HG03280 (cell line): ENCODE data around the gene ZNF292.
A peak's percentile ranks its signal among the peaks of the same experiment; 100 is the strongest.
"Not testable (repeated sequence)": the region's sequence is repeated elsewhere in the genome, so short reads cannot be mapped to it uniquely, and the experiment has no call there.

Source experiments
- ATAC-seq: cut with Tn5 transposase; IDR thresholded peaks from one replicate; pipeline ENCODE4 v1.9.1; 2021; ENCODE audit warnings: mild to moderate bottlenecking, moderate library complexity; ENCODE audit not compliant: unreplicated experiment

The ZNF292 gene

GRCh38 chr6:87161299-87161698 is 5.9 kb downstream of the ZNF292 start:
- no peak for ATAC-seq

- ATAC-seq, result no peak
Observed at GRCh38 chr6:87164004-87164403, 8.6 kb downstream of the ZNF292 start.

GRCh38 chr6:87164506-87164905 is 9.1 kb downstream of the ZNF292 start:
- no peak for ATAC-seq

DNA sequence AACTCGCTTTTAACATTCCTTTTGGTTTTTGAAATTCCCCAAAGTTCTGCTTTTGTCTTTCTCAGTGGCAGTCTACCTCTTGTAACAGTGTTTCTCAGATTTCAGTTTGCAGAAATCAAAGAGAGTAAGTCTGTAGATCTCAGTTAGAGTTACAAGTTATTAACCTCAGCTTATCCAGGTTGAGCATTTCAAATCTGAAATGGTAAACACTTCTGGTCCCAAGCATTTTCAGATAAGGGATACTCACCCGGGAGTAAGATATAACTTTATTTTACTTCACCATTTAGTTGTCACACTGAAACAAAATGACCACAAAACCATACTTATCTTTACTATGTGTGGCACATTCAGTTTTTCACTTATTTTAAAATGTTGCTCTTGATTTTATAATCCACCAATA is 9.8 kb downstream of the ZNF292 start:
- ATAC-seq, result no peak

DNA sequence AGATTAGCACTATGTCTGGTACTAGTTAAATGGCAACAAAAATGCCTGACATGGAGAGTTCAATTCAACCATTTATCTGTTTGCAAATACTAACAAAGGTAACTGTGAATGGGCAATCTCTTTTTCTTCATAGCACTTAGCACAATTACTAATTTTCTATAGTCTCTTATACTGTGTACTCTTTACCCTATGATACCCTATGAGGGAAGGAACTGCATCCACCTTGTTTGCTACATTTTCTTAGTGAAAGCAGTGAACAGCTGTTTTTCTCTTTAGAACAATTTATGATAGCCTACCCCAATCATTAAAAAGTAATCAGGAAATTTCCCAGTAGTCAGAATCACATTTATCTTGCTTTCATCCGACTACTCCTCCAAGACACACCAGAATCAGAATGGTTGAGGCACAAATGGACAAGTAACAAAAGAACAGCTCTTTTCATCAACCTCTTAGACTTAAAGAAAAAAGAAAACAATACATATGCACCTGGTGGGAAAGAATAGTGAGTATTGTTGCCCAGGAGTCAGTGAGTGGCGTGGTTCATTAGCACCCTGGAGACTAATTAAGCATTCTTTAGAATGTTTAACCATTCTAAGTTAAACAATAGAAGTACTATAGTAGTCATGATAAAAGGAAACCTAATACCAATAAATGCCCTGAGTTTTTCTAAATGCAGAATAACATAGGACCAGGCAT is 16.7 kb downstream of the ZNF292 start:
- no peak for ATAC-seq

DNA sequence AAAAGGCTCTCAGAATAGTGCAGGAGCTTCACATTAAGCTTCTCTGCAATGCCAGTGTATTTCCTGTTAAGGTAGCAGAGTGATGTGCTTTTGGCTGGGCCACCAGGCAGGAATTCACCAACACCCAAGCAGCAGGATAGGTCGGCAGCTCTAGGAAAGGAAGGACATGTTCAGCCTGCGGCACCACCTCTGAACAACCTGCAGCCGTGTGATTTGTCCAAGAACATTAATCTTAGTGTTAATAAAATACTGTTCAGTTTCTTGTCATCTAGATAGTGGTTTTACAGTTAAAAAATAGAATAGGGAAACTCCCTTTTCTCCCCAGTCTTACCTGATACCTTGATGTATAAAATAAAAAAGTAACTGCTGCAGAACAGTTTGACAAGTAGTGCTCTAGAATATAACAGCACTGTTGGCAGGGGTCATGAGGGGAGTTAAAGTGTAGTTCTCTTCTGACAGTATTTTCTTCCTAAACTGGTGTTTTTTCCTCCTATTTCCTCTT is 18.8 kb downstream of the ZNF292 start:
- no peak for ATAC-seq

DNA sequence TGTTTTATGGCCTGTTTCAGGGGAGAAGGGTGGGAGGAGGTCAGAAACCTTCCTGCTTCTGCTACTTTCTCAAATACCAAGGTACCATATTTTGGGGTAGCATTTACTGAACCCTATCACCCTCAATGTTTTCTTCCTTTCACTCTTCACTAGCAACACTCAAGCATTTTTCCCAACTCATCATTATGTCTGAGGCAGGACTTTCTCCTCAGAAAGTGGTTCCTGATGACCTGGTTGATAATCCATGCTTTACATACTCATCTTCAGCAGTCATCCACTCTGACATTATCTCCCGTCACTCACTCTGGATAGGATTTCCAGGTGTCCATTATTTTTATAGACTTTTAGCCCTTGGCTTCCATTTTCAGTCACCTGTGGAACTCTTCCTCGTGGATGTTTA is 21.1 kb downstream of the ZNF292 start:
- no peak for ATAC-seq

- ATAC-seq, result no peak
Observed at GRCh38 chr6:87180105-87180728, 24.9 kb downstream of the ZNF292 start.

- no peak for ATAC-seq
Observed at GRCh38 chr6:87181903-87182302, 26.5 kb downstream of the ZNF292 start.

- ATAC-seq, result peak; percentile 45
Observed at GRCh38 chr6:87182321-87182720, 27.0 kb downstream of the ZNF292 start.

DNA sequence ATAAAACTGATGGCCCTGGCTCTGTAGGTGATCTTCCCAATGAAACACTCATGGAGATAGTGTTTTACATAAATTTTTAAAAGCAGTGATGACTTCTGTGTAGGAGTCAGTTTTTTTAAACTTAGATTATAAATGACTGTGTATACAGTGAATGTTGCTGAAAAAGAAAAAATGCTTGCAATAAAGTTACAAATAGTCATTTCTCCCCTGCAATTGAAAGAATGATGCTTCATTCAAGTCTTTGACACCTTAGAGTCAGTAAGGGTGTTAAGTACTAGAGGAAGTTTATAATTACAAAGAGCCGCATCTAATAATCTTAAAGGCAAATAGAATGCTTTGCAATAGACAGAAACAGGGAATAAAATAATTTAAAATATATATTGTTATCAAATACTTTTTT is 27.6 kb downstream of the ZNF292 start:
- no peak for ATAC-seq

GRCh38 chr6:87183687-87184086 is 28.3 kb downstream of the ZNF292 start:
- ATAC-seq, result no peak

DNA sequence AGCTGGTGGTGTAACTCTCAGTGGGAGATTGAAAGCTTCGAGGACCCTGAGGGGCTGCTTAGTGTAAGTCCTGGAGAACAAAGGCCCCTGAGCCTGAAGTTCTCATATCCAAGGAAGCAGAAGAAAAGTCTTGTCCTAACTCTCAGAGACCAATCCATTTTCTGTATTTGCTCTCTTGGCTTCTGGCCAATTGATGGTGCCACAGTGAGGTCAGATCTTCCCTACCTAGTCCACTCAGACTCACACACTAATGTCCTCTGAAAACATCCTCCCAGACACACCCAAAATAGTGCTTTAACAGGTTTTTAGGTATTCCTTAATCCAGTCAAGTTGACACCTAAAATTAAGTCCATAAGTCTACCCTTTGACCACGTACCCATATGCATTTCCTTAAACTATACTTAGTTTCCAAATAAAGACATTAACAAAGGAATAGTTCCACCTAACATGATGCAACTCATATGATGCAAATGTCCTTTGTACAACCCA is 29.4 kb downstream of the ZNF292 start:
- ATAC-seq, result no peak

- no peak for ATAC-seq
Observed at GRCh38 chr6:87196275-87196842, 41.0 kb downstream of the ZNF292 start.

- ATAC-seq, result peak; percentile 71
Observed at GRCh38 chr6:87197547-87197946, 42.2 kb downstream of the ZNF292 start.

GRCh38 chr6:87198022-87198810 is 42.9 kb downstream of the ZNF292 start:
- not testable (repeated sequence) for ATAC-seq

DNA sequence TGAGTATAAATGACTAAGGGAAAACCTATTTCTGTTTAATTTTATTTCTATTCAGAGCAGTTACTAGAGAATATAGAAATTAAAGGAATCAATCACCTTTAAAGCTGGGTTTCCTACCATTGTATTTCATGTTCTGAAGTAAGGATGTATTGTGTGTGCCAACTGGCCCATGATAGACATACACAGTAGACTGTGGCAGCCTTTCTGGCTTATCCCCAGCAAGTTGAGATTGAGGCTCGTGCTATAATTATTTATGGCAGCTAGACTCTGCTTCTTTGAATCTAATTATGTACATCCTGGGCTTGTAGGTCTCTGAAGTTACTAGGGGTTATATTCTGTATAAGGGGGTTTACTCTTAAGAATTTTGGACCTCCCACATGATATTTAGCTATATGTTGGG is 44.4 kb downstream of the ZNF292 start:
- no peak for ATAC-seq

DNA sequence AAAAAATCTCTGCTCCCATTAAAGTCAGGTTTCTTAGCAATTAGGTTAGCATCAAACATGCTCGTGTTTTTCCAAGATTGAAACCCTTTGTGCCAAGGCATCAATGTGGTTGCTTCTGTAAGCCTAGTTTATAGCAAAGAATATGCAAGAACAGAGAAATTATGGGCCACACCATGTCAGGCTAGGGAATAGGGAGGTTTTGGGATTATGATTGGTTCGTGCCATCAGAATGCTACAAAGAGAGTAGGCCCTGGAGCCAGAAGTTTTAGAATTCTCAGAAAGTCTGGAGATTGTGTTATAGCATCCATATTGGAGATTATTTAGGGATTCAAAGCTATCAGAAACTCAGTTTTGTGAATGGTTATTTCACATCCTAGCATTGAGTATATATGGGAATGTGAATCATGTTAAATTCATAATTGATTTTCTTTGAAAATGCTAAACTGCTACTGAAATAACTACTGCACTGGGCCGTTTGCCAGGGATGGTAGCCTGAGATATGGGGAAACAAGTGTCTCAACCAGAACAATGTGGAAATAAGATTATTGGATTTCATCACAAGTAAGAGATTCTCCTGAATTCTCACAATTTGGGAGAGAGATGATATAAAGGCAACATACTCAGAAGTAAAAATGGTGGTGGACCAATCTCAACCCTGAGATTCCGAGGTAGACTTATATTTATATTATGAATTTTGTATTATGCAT is 45.3 kb downstream of the ZNF292 start:
- ATAC-seq, result no peak

DNA sequence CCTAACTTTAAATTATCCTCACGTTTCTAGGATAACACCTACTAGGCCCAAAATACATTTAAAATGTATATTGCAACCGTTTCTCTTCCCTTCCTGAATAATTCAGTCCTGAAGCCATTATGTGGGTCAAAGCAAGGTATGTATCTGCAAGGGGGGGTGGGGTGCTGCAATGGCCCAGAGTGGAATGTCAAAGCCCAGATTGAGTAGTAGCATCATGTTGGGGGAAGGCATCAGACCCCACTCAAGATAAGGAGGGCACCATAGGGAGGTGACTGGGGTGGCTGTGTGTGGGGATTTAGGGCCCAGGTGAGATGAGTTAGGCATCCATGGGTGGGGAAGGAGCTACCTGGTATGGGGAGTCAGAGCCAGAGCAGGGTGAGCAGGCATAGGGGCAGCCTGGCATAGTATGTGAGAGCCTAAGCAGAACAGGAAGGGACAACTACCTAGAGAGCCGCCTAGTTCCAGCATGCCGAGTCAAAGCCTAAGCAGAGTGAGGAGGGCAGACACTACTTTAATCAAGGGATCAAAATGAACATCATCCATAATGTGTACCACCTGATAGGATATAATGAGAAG is 48.2 kb downstream of the ZNF292 start:
- ATAC-seq, result no peak

- no peak for ATAC-seq
Observed at GRCh38 chr6:87209812-87210211, 54.4 kb downstream of the ZNF292 start.
